ENCODE measurements around the gene CCDC194. TPM values are rescaled to one million over a fixed set of nuclear protein-coding genes. Genes with fewer than 3 reads are reported as not detected.
A peak's percentile ranks its signal among the peaks of the same experiment; 100 is the strongest.

The CCDC194 gene
- total and polyA plus RNA-seq, 2 of the 13 experiments (the other 11 are each of a cell fraction or from before 2014, with no cell fraction given), result 0.13 to 0.21 TPM

DNA sequence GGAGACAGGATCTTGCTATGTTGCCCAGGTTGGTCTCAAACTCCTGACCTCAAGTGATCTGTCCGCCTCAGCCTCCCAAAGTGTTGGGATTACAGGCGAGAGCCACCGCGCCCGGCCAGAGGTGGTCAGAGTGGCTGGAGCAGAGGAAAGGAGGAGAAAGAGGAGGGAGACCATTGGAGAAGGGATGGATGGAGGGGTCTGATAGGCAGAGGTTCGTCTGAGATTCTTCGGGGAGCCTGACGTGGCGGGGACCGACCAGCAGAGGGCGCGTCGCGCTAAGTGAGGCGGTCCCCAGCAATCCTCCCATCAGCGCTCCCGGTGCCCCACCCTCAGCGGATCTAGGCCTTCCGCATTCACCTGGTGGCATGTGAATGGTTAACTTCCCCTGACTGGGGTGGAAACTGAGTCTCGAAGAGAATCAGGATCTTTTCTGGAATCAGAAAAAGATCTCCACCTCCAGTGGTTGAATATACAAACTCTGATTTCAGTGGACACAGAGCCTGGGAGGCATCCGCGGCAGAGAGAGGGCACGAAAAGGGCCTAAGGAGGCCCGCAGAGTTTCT lies 47.8 kb downstream of the CCDC194 start (continued):
- TF ChIP-seq, protein P1, sequence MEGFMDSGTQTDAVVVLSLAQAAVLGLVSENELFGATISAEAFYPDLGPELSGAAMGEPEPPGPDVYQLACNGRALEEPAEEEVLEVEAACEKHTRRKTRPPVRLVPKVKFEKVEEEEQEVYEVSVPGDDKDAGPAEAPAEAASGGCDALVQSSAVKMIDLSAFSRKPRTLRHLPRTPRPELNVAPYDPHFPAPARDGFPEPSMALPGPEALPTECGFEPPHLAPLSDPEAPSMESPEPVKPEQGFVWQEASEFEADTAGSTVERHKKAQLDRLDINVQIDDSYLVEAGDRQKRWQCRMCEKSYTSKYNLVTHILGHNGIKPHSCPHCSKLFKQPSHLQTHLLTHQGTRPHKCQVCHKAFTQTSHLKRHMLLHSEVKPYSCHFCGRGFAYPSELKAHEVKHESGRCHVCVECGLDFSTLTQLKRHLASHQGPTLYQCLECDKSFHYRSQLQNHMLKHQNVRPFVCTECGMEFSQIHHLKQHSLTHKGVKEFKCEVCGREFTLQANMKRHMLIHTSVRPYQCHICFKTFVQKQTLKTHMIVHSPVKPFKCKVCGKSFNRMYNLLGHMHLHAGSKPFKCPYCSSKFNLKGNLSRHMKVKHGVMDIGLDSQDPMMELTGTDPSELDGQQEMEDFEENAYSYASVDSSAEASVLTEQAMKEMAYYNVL (CRISPR knock-in tag; IDR thresholded peaks at IDR 0.05; ENCODE audit: borderline replicate concordance), result 0 out of 2 replicates have a peak, but pooled peaks have one; percentile 34
- TF ChIP-seq SOX13 (IDR thresholded peaks at IDR 0.05) (no peak), SOX13 (CRISPR knock-in tag; conservative IDR thresholded peaks at IDR 0.05 in 1 of 2, IDR thresholded peaks at IDR 0.05 in 1 of 2) (no peak), LCORL (IDR thresholded peaks at IDR 0.05) (no peak), LCORL (CRISPR knock-in tag; IDR thresholded peaks at IDR 0.05) (no peak), TFAP4 (IDR thresholded peaks at IDR 0.05; ENCODE audit: borderline replicate concordance, low read depth) (no peak), ZNF282 (IDR thresholded peaks at IDR 0.05; ENCODE audit: partially characterized antibody) (no peak), ZFYVE20 (CRISPR knock-in tag; IDR thresholded peaks at IDR 0.05; ENCODE audit: borderline replicate concordance, low read depth) (no peak), ZNF773 (CRISPR knock-in tag; IDR thresholded peaks at IDR 0.05; ENCODE audit: borderline replicate concordance) (no peak), ELF3 (CRISPR knock-in tag; IDR thresholded peaks at IDR 0.05) (peak; percentile 45; the same call in 1 of the 2 replicates), ZNF790 (CRISPR knock-in tag; IDR thresholded peaks at IDR 0.05; ENCODE audit: borderline replicate concordance) (no peak), RARA (CRISPR knock-in tag; IDR thresholded peaks at IDR 0.05) (no peak), MIXL1 (CRISPR knock-in tag; IDR thresholded peaks at IDR 0.05) (no peak), ZNF235 (CRISPR knock-in tag; IDR thresholded peaks at IDR 0.05; ENCODE audit: borderline replicate concordance) (no peak), SRSF4 (IDR thresholded peaks at IDR 0.05; ENCODE audit: low read depth, low read length, poor library complexity, severe bottlenecking) (no peak), ZFX (CRISPR knock-in tag; IDR thresholded peaks at IDR 0.05; ENCODE audit: low read depth) (peak; percentile 36; the same call in 1 of the 2 replicates), KLF6 (CRISPR knock-in tag; IDR thresholded peaks at IDR 0.05) (no peak), HDAC2 (CRISPR knock-in tag; IDR thresholded peaks at IDR 0.05) (no peak), ZNF264 (CRISPR knock-in tag; IDR thresholded peaks at IDR 0.05) (no peak)
- TF ChIP-seq, protein P2, sequence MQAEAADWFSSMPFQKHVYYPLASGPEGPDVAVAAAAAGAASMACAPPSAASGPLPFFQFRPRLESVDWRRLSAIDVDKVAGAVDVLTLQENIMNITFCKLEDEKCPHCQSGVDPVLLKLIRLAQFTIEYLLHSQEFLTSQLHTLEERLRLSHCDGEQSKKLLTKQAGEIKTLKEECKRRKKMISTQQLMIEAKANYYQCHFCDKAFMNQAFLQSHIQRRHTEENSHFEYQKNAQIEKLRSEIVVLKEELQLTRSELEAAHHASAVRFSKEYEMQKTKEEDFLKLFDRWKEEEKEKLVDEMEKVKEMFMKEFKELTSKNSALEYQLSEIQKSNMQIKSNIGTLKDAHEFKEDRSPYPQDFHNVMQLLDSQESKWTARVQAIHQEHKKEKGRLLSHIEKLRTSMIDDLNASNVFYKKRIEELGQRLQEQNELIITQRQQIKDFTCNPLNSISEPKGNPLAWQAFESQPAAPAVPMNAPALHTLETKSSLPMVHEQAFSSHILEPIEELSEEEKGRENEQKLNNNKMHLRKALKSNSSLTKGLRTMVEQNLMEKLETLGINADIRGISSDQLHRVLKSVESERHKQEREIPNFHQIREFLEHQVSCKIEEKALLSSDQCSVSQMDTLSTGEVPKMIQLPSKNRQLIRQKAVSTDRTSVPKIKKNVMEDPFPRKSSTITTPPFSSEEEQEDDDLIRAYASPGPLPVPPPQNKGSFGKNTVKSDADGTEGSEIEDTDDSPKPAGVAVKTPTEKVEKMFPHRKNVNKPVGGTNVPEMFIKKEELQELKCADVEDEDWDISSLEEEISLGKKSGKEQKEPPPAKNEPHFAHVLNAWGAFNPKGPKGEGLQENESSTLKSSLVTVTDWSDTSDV (CRISPR knock-in tag; IDR thresholded peaks at IDR 0.05), result 0 out of 2 replicates have a peak, but pooled peaks have one; percentile 56
- TF ChIP-seq, protein P3, sequence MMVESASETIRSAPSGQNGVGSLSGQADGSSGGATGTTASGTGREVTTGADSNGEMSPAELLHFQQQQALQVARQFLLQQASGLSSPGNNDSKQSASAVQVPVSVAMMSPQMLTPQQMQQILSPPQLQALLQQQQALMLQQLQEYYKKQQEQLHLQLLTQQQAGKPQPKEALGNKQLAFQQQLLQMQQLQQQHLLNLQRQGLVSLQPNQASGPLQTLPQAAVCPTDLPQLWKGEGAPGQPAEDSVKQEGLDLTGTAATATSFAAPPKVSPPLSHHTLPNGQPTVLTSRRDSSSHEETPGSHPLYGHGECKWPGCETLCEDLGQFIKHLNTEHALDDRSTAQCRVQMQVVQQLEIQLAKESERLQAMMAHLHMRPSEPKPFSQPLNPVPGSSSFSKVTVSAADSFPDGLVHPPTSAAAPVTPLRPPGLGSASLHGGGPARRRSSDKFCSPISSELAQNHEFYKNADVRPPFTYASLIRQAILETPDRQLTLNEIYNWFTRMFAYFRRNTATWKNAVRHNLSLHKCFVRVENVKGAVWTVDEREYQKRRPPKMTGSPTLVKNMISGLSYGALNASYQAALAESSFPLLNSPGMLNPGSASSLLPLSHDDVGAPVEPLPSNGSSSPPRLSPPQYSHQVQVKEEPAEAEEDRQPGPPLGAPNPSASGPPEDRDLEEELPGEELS (CRISPR knock-in tag; IDR thresholded peaks at IDR 0.05), result no peak
- TF ChIP-seq, protein P4, sequence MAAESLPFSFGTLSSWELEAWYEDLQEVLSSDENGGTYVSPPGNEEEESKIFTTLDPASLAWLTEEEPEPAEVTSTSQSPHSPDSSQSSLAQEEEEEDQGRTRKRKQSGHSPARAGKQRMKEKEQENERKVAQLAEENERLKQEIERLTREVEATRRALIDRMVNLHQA (CRISPR knock-in tag; IDR thresholded peaks at IDR 0.05), result no peak
